Measurements from ENCODE around the gene OR7G3.

- TF ChIP-seq CTCF (IDR thresholded peaks at IDR 0.05; ENCODE audit: insufficient read depth, low read depth, low read length) (no peak), EZH2 (IDR thresholded peaks at IDR 0.05; ENCODE audit: insufficient read depth, low read length) (no peak)
These were observed 21.9 kb upstream of the OR7G3 start for GRCh38 chr19:9148697-9149096.

Measured in astrocyte (in vitro differentiated cells and primary cell).